PC-3 (cell line): ENCODE results near the gene BACH2. TPM values are rescaled to one million over a fixed set of nuclear protein-coding genes. Genes with fewer than 3 reads are reported as not detected.
A peak's percentile ranks its signal among the peaks of the same experiment; 100 is the strongest.

Source experiments
- ATAC-seq: fragments of 200-7000 bp; cut with Tn5 transposase; 2 replicates; pipeline ENCODE4 v1.9.1; 2020; ENCODE audit warnings: mild to moderate bottlenecking, moderate library complexity
- BruUV-seq: library from RNA; stranded (reverse); fragments of 400-500 nt; replicated peaks from 2 replicates; lab custom pipeline; 2021; lab: Mats Ljungman, UMichigan
- CTCF ChIA-PET: fragments of 300-600 bp; sonication (Branson Sonifier 250); formaldehyde crosslinking; loops from one replicate; lab custom pipeline; 2022; ENCODE audit warnings: antibody characterized with exemption; lab: Charles Lee
- POLR2A ChIA-PET: fragments of 300-600 bp; sonication (Branson Sonifier 250); formaldehyde crosslinking; loops from one replicate; lab custom pipeline; 2022; ENCODE audit warnings: antibody characterized with exemption; ENCODE audit not compliant: unreplicated experiment; lab: Charles Lee
- DNase-seq: peaks from one replicate; pipeline ENCODE4 v3.0.0-alpha.2; 2015
- H2AFZ ChIP-seq: fragments of 300-600 bp; sonication (generic); 2 replicates; pipeline ENCODE4 v1.6.0; 2016; ENCODE audit warnings: antibody characterized with exemption, low read length
- H3F3A ChIP-seq: fragments of 300-600 bp; sonication (generic); one replicate; pipeline ENCODE4 v1.6.0; 2017; ENCODE audit warnings: antibody characterized with exemption, low read length, control low read depth, mild to moderate bottlenecking; ENCODE audit not compliant: unreplicated experiment
- H3K27ac ChIP-seq: fragments of 300-600 bp; sonication (generic); 2 replicates; pipeline ENCODE4 v1.5.1; 2016; ENCODE audit warnings: mild to moderate bottlenecking, low read length
- H3K27me3 ChIP-seq: fragments of 300-600 bp; sonication (generic); 2 replicates; pipeline ENCODE4 v1.6.1; 2016; ENCODE audit warnings: low read length, mixed read lengths
- H3K36me3 ChIP-seq: fragments of 300-600 bp; sonication (generic); 2 replicates; pipeline ENCODE4 v1.6.1; 2016; ENCODE audit warnings: low read depth, mixed run types, low read length, mixed read lengths
- H3K4me1 ChIP-seq: fragments of 300-600 bp; sonication (generic); 2 replicates; pipeline ENCODE4 v1.5.1; 2016; ENCODE audit warnings: low read length; ENCODE audit not compliant: insufficient read depth
- H3K4me2 ChIP-seq: fragments of 300-600 bp; sonication (generic); 2 replicates; pipeline ENCODE4 v1.6.0; 2016; ENCODE audit warnings: low read length
- H3K4me3 ChIP-seq: fragments of 300-600 bp; sonication (generic); 2 replicates; pipeline ENCODE4 v1.5.1; 2016; ENCODE audit warnings: mild to moderate bottlenecking, low read length, mixed read lengths
- H3K79me2 ChIP-seq: fragments of 300-600 bp; sonication (generic); 2 replicates; pipeline ENCODE4 v1.6.1; 2017; ENCODE audit warnings: low read length, mixed read lengths
- H3K9ac ChIP-seq: fragments of 300-600 bp; sonication (generic); 2 replicates; pipeline ENCODE4 v1.6.0; 2016; ENCODE audit warnings: mild to moderate bottlenecking, low read length
- H3K9me2 ChIP-seq: fragments of 300-600 bp; sonication (generic); replicated peaks from 2 replicates; pipeline ENCODE4 v1.6.1; 2016; ENCODE audit warnings: mixed run types, low read length, mixed read lengths
- H3K9me3 ChIP-seq: fragments of 300-600 bp; sonication (generic); 2 replicates; pipeline ENCODE4 v1.6.1; 2016; ENCODE audit warnings: low read length, mixed read lengths
- H4K20me1 ChIP-seq: fragments of 300-600 bp; sonication (generic); 2 replicates; pipeline ENCODE4 v1.6.1; 2016; ENCODE audit warnings: low read length, mixed read lengths
- CTCF ChIP-seq: fragments of 300-600 bp; sonication (generic); conservative IDR thresholded peaks from 2 replicates; pipeline ENCODE4 v1.5.1; 2017; ENCODE audit warnings: antibody characterized with exemption, low read depth, mild to moderate bottlenecking, low read length
- EZH2 ChIP-seq: fragments of 300-600 bp; sonication (generic); IDR thresholded peaks from one replicate; pipeline ENCODE4 v1.6.1; 2017; ENCODE audit warnings: antibody characterized with exemption, mild to moderate bottlenecking, low read length; ENCODE audit not compliant: unreplicated experiment
- EZH2phosphoT487 ChIP-seq: fragments of 300-600 bp; sonication (generic); IDR thresholded peaks from 2 replicates; pipeline ENCODE4 v1.6.1; 2018; ENCODE audit warnings: mild to moderate bottlenecking, antibody characterized with exemption, low read length, borderline replicate concordance
- intact Hi-C: fragments of 100-400 bp; cut with micrococcal nuclease; formaldehyde crosslinking; loops from 2 replicates; pipeline ENCODE4 v1.9.0; 2023
- total RNA-seq: library from RNA; depleted of rRNA; stranded (reverse); fragments of >200 nt; gene quantifications from 2 replicates; pipeline ENCODE4 v1.2.3, GENCODE V29; 2014

BACH2 gene
- total RNA-seq, 1 experiment from 2014 or later, result 7.0 TPM

GRCh38 chr6:90290811-90291420 lies 5.7 kb downstream of the BACH2 start:
- H3K9ac ChIP-seq, result no peak overlapping the region
- no peaks in the 10 kb centered on the region for H3K9me3 ChIP-seq
- H3K36me3 ChIP-seq, result no peaks in the 10 kb centered on the region
- TF ChIP-seq EZH2 (no peak), EZH2phosphoT487 (no peak), CTCF (no peak)
- H4K20me1 ChIP-seq, result no peaks in the 10 kb centered on the region
- CTCF ChIA-PET, result no interaction called here
- BruUV-seq, result no TSS peak
- no peak overlapping the region for H3K27ac ChIP-seq
- H3K9me2 ChIP-seq, result no peaks in the 10 kb centered on the region
- intact Hi-C loops, result no loop called here
- peaks cover 17% of the 10 kb centered on the region for H3K4me1 ChIP-seq
- no peaks in the 10 kb centered on the region for H3K27me3 ChIP-seq
- no peak overlapping the region for H3K4me2 ChIP-seq
- POLR2A ChIA-PET, result no interaction called here
- H3K79me2 ChIP-seq, result 0 out of 2 replicates have a peak, but pooled peaks cover 7% of the 10 kb centered on the region
- no peak for DNase-seq
- ATAC-seq, result no peak
- H3K4me3 ChIP-seq, result no peak overlapping the region
- H2AFZ ChIP-seq, result no peak overlapping the region
- H3F3A ChIP-seq, result no peaks in the 10 kb centered on the region

- Histone ChIP-seq H2AFZ (no peak overlapping the region), H3F3A (peaks cover 3% of the 10 kb centered on the region), H3K4me3 (no peak overlapping the region), H3K9ac (no peak overlapping the region), H3K4me1 (peaks cover 27% of the 10 kb centered on the region), H3K79me2 (0 out of 2 replicates have a peak, but pooled peaks cover 6% of the 10 kb centered on the region), H4K20me1 (no peaks in the 10 kb centered on the region), H3K27ac (no peak overlapping the region), H3K9me3 (no peaks in the 10 kb centered on the region), H3K9me2 (no peaks in the 10 kb centered on the region), H3K36me3 (no peaks in the 10 kb centered on the region), H3K4me2 (no peak overlapping the region), H3K27me3 (no peaks in the 10 kb centered on the region)
- DNase-seq (no peak), ATAC-seq (no peak)
- POLR2A ChIA-PET, result no interaction called here
- intact Hi-C loops, result loop anchor here (5.0 to 10.0 kb wide), 2 partner anchors 117 to 205 kb away; no protein-coding TSS in a partner anchor
- BruUV-seq, result no TSS peak
- TF ChIP-seq CTCF (no peak), EZH2phosphoT487 (no peak)
- CTCF ChIA-PET, result no interaction called here
Measured at GRCh38 chr6:90289902-90290301, 6.7 kb downstream of the BACH2 start.

GRCh38 chr6:90288404-90288803 lies 8.2 kb downstream of the BACH2 start:
- intact Hi-C loops, result loop anchor here (5.0 to 10.0 kb wide), 2 partner anchors 119 to 204 kb away; no protein-coding TSS in a partner anchor
- Histone ChIP-seq H3K9ac (no peak overlapping the region), H3K9me2 (no peaks in the 10 kb centered on the region), H3K9me3 (no peaks in the 10 kb centered on the region), H3K79me2 (no peaks in the 10 kb centered on the region), H3K27me3 (no peaks in the 10 kb centered on the region), H3K4me1 (peaks cover 35% of the 10 kb centered on the region), H3K36me3 (no peaks in the 10 kb centered on the region), H3K4me3 (no peak overlapping the region), H2AFZ (no peak overlapping the region), H3K27ac (no peak overlapping the region), H3F3A (peaks cover 8% of the 10 kb centered on the region), H3K4me2 (no peak overlapping the region), H4K20me1 (no peaks in the 10 kb centered on the region)
- DNase-seq, result peak; percentile 27
- no peak for TF ChIP-seq EZH2
- no peak for TF ChIP-seq EZH2phosphoT487
- no peak for TF ChIP-seq CTCF
- ATAC-seq, result no peak
- no TSS peak for BruUV-seq
- CTCF ChIA-PET, result no interaction called here
- POLR2A ChIA-PET, result no interaction called here
